HepG2 (cell line): ENCODE results near the gene BRI3BP. TPM values are rescaled to one million over a fixed set of nuclear protein-coding genes. Genes with fewer than 3 reads are reported as not detected.

Experiments used
- ATAC-seq: fragments of 200-7000 bp; cut with Tn5 transposase; 3 replicates; pipeline ENCODE4 v1.9.1; 2020; ENCODE audit warnings: mild to moderate bottlenecking, moderate library complexity
- BruUV-seq: library from RNA; stranded (reverse); fragments of 400-500 nt; replicated peaks from 2 replicates; lab custom pipeline; 2021; lab: Mats Ljungman, UMichigan
- CTCF ChIA-PET: fragments of 300-600 bp; formaldehyde crosslinking; extraction: SDS; loops from one replicate; lab custom pipeline; 2021; ENCODE audit warnings: low total read pairs, inconsistent platforms, low intra/inter-chr PET ratio; lab: Yijun Ruan, JAX
- POLR2A ChIA-PET: fragments of 350-600 bp; sonication (Branson Sonifier 250); formaldehyde crosslinking; loops from one replicate; lab custom pipeline; 2020; ENCODE audit warnings: antibody characterized with exemption, inconsistent platforms; lab: Yijun Ruan, JAX
- DNase-seq: peaks from one replicate; pipeline ENCODE4 v3.0.0-alpha.2; 2015; ENCODE audit warnings: low spot score
- FAIRE-seq: peaks from 3 replicates; lab custom pipeline; 2011; peaks lifted over from hg19 to GRCh38; lab: Jason Lieb, UNC
- H2AFZ ChIP-seq: one replicate; pipeline ENCODE4 v1.6.1; 2011; ENCODE audit warnings: low read length, inconsistent platforms
- H3K27ac ChIP-seq: fragments of 300-600 bp; 3 replicates; pipeline ENCODE4 v1.8.0; 2011; ENCODE audit warnings: mixed run types, mild to moderate bottlenecking, mixed read lengths, low read length, inconsistent platforms; ENCODE audit not compliant: insufficient read depth; ENCODE audit errors: extremely low read length
- H3K27me3 ChIP-seq, 2 experiments: fragments of 200-600 bp in 1 of 2; 2 replicates in 1 of 2; 3 replicates in 1 of 2; pipeline versions ENCODE4 v1.6.0 to v1.8.0; 2011; ENCODE audit warnings: low read length in 2 of 2, mild to moderate bottlenecking in 2 of 2, moderate library complexity in 2 of 2, inconsistent platforms in 1 of 2; ENCODE audit not compliant: insufficient read depth in 2 of 2, control insufficient read depth in 1 of 2
- H3K36me3 ChIP-seq, 2 experiments: fragments of 200-600 bp in 1 of 2; replicated peaks in 1 of 2; 2 replicates in 1 of 2; 3 replicates in 1 of 2; pipeline versions ENCODE4 v1.5.1 to v1.8.0; 2011; ENCODE audit warnings: low read length in 2 of 2, inconsistent platforms in 1 of 2; ENCODE audit not compliant: insufficient read depth in 2 of 2, control insufficient read depth in 1 of 2
- H3K4me1 ChIP-seq: 2 replicates; pipeline ENCODE4 v1.5.1; 2012; ENCODE audit warnings: low read length, inconsistent platforms; ENCODE audit not compliant: insufficient read depth
- H3K4me2 ChIP-seq: 2 replicates; pipeline ENCODE4 v1.6.0; 2011; ENCODE audit warnings: low read depth, low read length, inconsistent platforms
- H3K4me3 ChIP-seq, 3 experiments: fragments of 200-600 bp in 1 of 3; sonication (generic), shearing (Covaris generic) in 1 of 3; replicated peaks in 1 of 3; 2 replicates each; pipeline ENCODE4 v1.5.1; 2011 to 2016; ENCODE audit warnings: low read length in 3 of 3, inconsistent platforms in 2 of 3, low read depth in 2 of 3, mild to moderate bottlenecking in 2 of 3, control low read depth in 1 of 3, mixed read lengths in 1 of 3; ENCODE audit not compliant: insufficient read depth in 1 of 3
- H3K79me2 ChIP-seq: one replicate; pipeline ENCODE4 v1.6.1; 2011; ENCODE audit warnings: low read length, inconsistent platforms; ENCODE audit not compliant: insufficient read depth
- H3K9ac ChIP-seq: 2 replicates; pipeline ENCODE4 v1.6.0; 2011; ENCODE audit warnings: mild to moderate bottlenecking, low read depth, low read length, inconsistent platforms; ENCODE audit not compliant: insufficient read depth
- H3K9me3 ChIP-seq: 2 replicates; pipeline ENCODE4 v1.5.1; 2012; ENCODE audit warnings: mild to moderate bottlenecking, low read length
- H4K20me1 ChIP-seq: 2 replicates; pipeline ENCODE4 v1.6.0; 2011; ENCODE audit warnings: inconsistent platforms, mild to moderate bottlenecking, low read length, moderate library complexity; ENCODE audit not compliant: insufficient read depth
- ARID4A ChIP-seq: sonication (generic); formaldehyde crosslinking; IDR thresholded peaks from 2 replicates; pipeline ENCODE4 v1.5.0; 2020; ENCODE audit warnings: mild to moderate bottlenecking, missing genetic modification reagents, borderline replicate concordance
- ELF3 ChIP-seq: IDR thresholded peaks from 2 replicates; pipeline ENCODE4 v1.6.1; 2016; ENCODE audit warnings: missing genetic modification reagents, missing compliant biosample characterization
- ETV6 ChIP-seq: sonication (generic); formaldehyde crosslinking; conservative IDR thresholded peaks from 2 replicates; pipeline ENCODE4 v1.4.0; 2020; ENCODE audit warnings: missing genetic modification reagents
- GABPB1 ChIP-seq: IDR thresholded peaks from 2 replicates; pipeline ENCODE4 v1.6.1; 2016; ENCODE audit warnings: mild to moderate bottlenecking, missing genetic modification reagents, moderate library complexity, missing compliant biosample characterization
- HDAC1 ChIP-seq: sonication (generic); formaldehyde crosslinking; IDR thresholded peaks from 2 replicates; pipeline ENCODE4 v1.5.1; 2020; ENCODE audit warnings: mild to moderate bottlenecking, missing genetic modification reagents
- MBD4 ChIP-seq: IDR thresholded peaks from 2 replicates; pipeline ENCODE4 v1.6.1; 2012; ENCODE audit warnings: low read length, inconsistent platforms, borderline replicate concordance
- MEIS2 ChIP-seq: sonication (generic); formaldehyde crosslinking; IDR thresholded peaks from 2 replicates; pipeline ENCODE4 v1.9.0; 2021; ENCODE audit warnings: mild to moderate bottlenecking, missing genetic modification reagents
- NCOA2 ChIP-seq: sonication (generic); formaldehyde crosslinking; IDR thresholded peaks from 2 replicates; pipeline ENCODE4 v1.8.0; 2022; ENCODE audit warnings: inconsistent platforms
- NFE2L1 ChIP-seq: sonication (generic); formaldehyde crosslinking; IDR thresholded peaks from 2 replicates; pipeline ENCODE4 v1.4.0; 2020; ENCODE audit warnings: missing genetic modification reagents, mild to moderate bottlenecking, borderline replicate concordance
- PHB2 ChIP-seq: fragments of 450-650 bp; IDR thresholded peaks from 2 replicates; pipeline ENCODE4 v1.6.1; 2018; ENCODE audit not compliant: partially characterized antibody
- REL ChIP-seq: sonication (generic); formaldehyde crosslinking; conservative IDR thresholded peaks from 2 replicates; pipeline ENCODE4 v1.8.0; 2022; ENCODE audit warnings: mild to moderate bottlenecking, missing genetic modification reagents, moderate library complexity
- SOX5 ChIP-seq: IDR thresholded peaks from 2 replicates; pipeline ENCODE4 v1.6.1; 2016; ENCODE audit warnings: borderline replicate concordance
- ZNF224 ChIP-seq: sonication (generic); formaldehyde crosslinking; IDR thresholded peaks from 2 replicates; pipeline ENCODE4 v1.5.0; 2020; ENCODE audit warnings: mild to moderate bottlenecking, missing genetic modification reagents
- ZNF234 ChIP-seq: sonication (generic); formaldehyde crosslinking; conservative IDR thresholded peaks from 2 replicates; pipeline ENCODE4 v1.5.1; 2020; ENCODE audit warnings: mild to moderate bottlenecking, missing genetic modification reagents
- ZNF326 ChIP-seq: sonication (generic); formaldehyde crosslinking; IDR thresholded peaks from 2 replicates; pipeline ENCODE4 v1.4.0; 2020; ENCODE audit warnings: missing genetic modification reagents, borderline replicate concordance
- WGBS: methylation state at CpG from one replicate; pipeline ENCODE4 v1.1.6; 2017; ENCODE audit warnings: low lambda C conversion rate; 5-methylcytosine and 5-hydroxymethylcytosine counted together
- in situ Hi-C: cut with HindIII; loops from 2 replicates; pipeline ENCODE4 v1.10.0; 2017; ENCODE audit warnings: low pct_unique_long_range_greater_than_20kb; ENCODE audit not compliant: extremely low pct_ligation_motif_present
- intact Hi-C: fragments of 100-400 bp; cut with micrococcal nuclease; formaldehyde crosslinking; loops from one replicate; pipeline ENCODE4 v1.10.0; 2022; ENCODE audit not compliant: unreplicated experiment
- polyA plus RNA-seq, 8 experiments: library from polyadenylated mRNA; depleted of rRNA in 3 of 8; stranded (reverse) in 7 of 8; unstranded in 1 of 8; fragments of >200 nt; fragmentation: Illumina TruSeq in 4 of 8; extraction: Trizol in 4 of 8; gene quantifications; 2 replicates each; pipeline versions ENCODE4 v1.2.1 to v1.2.3, GENCODE V29; 2011 to 2016; ENCODE audit warnings: low read depth in 4 of 8, missing spikeins in 1 of 8, mixed read lengths in 1 of 8; ENCODE audit not compliant: insufficient read depth in 1 of 8
- total RNA-seq, 5 experiments: library from RNA; depleted of rRNA; stranded (reverse); fragments of >200 nt; fragmentation: Illumina TruSeq; extraction: Trizol; gene quantifications; 2 replicates each; pipeline ENCODE4 v1.2.3, GENCODE V29; 2016; ENCODE audit warnings: low read depth in 1 of 5

The BRI3BP gene
- total and polyA plus RNA-seq, 2 of the 13 experiments (the other 11 are each of a cell fraction or from before 2014, with no cell fraction given): 7.5 to 21.1 TPM

GRCh38 chr12:125023065-125023464 lies 29.6 kb downstream of the BRI3BP start:
- H3K4me2 ChIP-seq: no peak overlapping the region
- no peak overlapping the region for H3K27ac ChIP-seq
- POLR2A ChIA-PET: no interaction called here
- no peak for TF ChIP-seq MBD4
- no peak for TF ChIP-seq ZNF326
- no peak for TF ChIP-seq GABPB1 (CRISPR knock-in tag)
- no peak for TF ChIP-seq HDAC1
- TF ChIP-seq ZNF224 (CRISPR knock-in tag): no peak
- no peak for TF ChIP-seq MEIS2
- no peak for TF ChIP-seq PHB2
- no peak for TF ChIP-seq ARID4A (CRISPR knock-in tag)
- no peak for TF ChIP-seq REL
- TF ChIP-seq SOX5 (CRISPR knock-in tag): no peak
- no peak for TF ChIP-seq ZNF234
- no peak for TF ChIP-seq ETV6 (CRISPR knock-in tag)
- no peak for TF ChIP-seq NFE2L1
- no peak for TF ChIP-seq NCOA2 (CRISPR knock-in tag)
- TF ChIP-seq ELF3 (CRISPR knock-in tag): no peak
- TF ChIP-seq, all 625 proteins: peak for 0
- Histone ChIP-seq H3K27me3 (no peaks in the 10 kb centered on the region), H3K9ac (no peak overlapping the region), H4K20me1 (no peaks in the 10 kb centered on the region), H3K4me3 (no peak overlapping the region), H3K4me1 (no peaks in the 10 kb centered on the region), H3K79me2 (no peaks in the 10 kb centered on the region), H3K9me3 (no peaks in the 10 kb centered on the region), H3K36me3 (peaks cover 6 to 24% of the 10 kb centered on the region in 2 experiments; a peak in 4 of 5 replicates), H2AFZ (no peak overlapping the region)
- FAIRE-seq: no peak
- in situ Hi-C loops: no loop called here
- no TSS peak for BruUV-seq
- WGBS: 94% methylated on average over 2 of the region's 2 CpGs
- intact Hi-C loops: no loop called here
- DNase-seq: no peak
- no peak for ATAC-seq
- CTCF ChIA-PET: no interaction called here
